ENCODE measurements around the gene JAZF1. TPM values are rescaled to one million over a fixed set of nuclear protein-coding genes. Genes with fewer than 3 reads are reported as not detected.

JAZF1 gene
- total and polyA plus RNA-seq, 2 of the 4 experiments (the other 2 are of a cell fraction): 8.4 to 10.5 TPM

DNA sequence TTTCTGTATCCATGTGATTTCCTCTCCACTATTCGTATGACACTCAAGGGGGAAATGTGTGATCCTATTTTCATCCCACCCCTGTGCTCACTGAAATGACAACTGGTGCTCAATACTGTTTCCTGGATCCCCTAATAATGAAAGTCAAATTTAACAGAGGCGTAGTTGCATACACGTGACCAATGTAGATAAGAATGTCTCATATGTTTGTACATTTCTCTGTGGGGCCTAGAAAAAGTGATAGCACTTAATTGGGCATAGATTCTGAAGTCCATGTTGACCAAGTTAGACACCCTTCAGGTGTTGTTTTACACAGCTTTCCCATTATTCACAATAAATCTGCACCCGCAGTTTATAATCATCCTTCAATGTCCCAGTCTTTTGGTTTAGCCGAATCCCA, 59.1 kb downstream of the JAZF1 start:
- Histone ChIP-seq H3K23ac (ENCODE audit: low read depth, low read length) (no peak overlapping the region), H2AK5ac (ENCODE audit: low read depth, low read length) (no peak overlapping the region), H2BK20ac (ENCODE audit: low read depth, low read length) (no peak overlapping the region), H2BK5ac (ENCODE audit: low read depth, low read length, poor library complexity, severe bottlenecking) (no peak overlapping the region), H4K20me1 (ENCODE audit: insufficient read depth, low read length) (peaks cover 14% of the 10 kb centered on the region; the same call in 1 of the 2 replicates), H3K27me3 (ENCODE audit: control insufficient read depth, insufficient read depth, low read length) (no peaks in the 10 kb centered on the region), H3K9me3 (ENCODE audit: control insufficient read depth, insufficient read depth, low read length) (no peaks in the 10 kb centered on the region), H2AK9ac (replicated peaks; ENCODE audit: low read depth, low read length, poor library complexity) (no peak overlapping the region), H3K14ac (replicated peaks; ENCODE audit: low read depth, low read length) (no peak overlapping the region), H3K9me1 (ENCODE audit: insufficient read depth, low read length) (peaks cover 13% of the 10 kb centered on the region), H3K4me2 (ENCODE audit: low read depth, low read length) (no peak overlapping the region), H3K56ac (ENCODE audit: extremely low read depth, insufficient read depth, low read length) (no peak overlapping the region), H4K8ac (ENCODE audit: low read depth in 2 of 2, low read length in 2 of 2) (no peak overlapping the region), H3K9ac (ENCODE audit: low read depth, low read length) (no peak overlapping the region), H2AFZ (replicated peaks; ENCODE audit: low read length, poor library complexity) (no peak overlapping the region), H3K4me3 (ENCODE audit: insufficient read depth, low read depth, low read length) (no peak overlapping the region), H3K4me1 (ENCODE audit: control insufficient read depth, insufficient read depth, low read length) (peaks cover 9% of the 10 kb centered on the region), H3K4ac (ENCODE audit: low read depth, low read length) (no peak overlapping the region), H4K91ac (ENCODE audit: insufficient read depth, low read depth, low read length) (no peak overlapping the region), H3K79me1 (ENCODE audit: low read depth in 1 of 2, low read length in 2 of 2) (peaks cover 20 to 50% of the 10 kb centered on the region in 2 experiments), H3K27ac (ENCODE audit: insufficient read depth, low read length) (no peak overlapping the region), H4K5ac (ENCODE audit: low read depth, low read length) (no peak overlapping the region), H3K18ac (ENCODE audit: low read depth, low read length) (no peak overlapping the region), H2BK120ac (ENCODE audit: low read depth, low read length) (no peak overlapping the region), H3K36me3 (ENCODE audit: control insufficient read depth, insufficient read depth, low read length) (no peaks in the 10 kb centered on the region), H2BK15ac (ENCODE audit: low read depth, low read length) (no peak overlapping the region)
- BruUV-seq (replicated peaks): no TSS peak
- no peak for ATAC-seq (ENCODE audit: low read depth)
- POLR2A ChIA-PET (ENCODE audit: unreplicated experiment): no interaction called here
- no peak for DNase-seq
- TF ChIP-seq ELK1 (IDR thresholded peaks at IDR 0.05; ENCODE audit: borderline replicate concordance, low read depth, low read length) (no peak), POLR2A (IDR thresholded peaks at IDR 0.05; ENCODE audit: low read depth, low read length) (no peak), BHLHE40 (IDR thresholded peaks at IDR 0.05; ENCODE audit: low read depth, low read length) (no peak), MAZ (IDR thresholded peaks at IDR 0.05; ENCODE audit: borderline replicate concordance, low read depth, low read length) (no peak), CHD1 (IDR thresholded peaks at IDR 0.05; ENCODE audit: low read depth, low read length) (no peak), MXI1 (IDR thresholded peaks at IDR 0.05; ENCODE audit: borderline replicate concordance, low read depth, low read length) (no peak)
- CTCF ChIA-PET: no interaction called here
- dilution Hi-C loops (cut with HindIII; ENCODE audit: low sequenced_read_pairs, unreplicated experiment): no loop called here
- WGBS, 2 experiments (ENCODE audit: extremely low coverage in 2 of 2, insufficient read length in 1 of 2): 100% methylated on average over 1 of the region's 5 CpGs; no CpG with 5 or more reads in 1 of the 2 experiments
- intact Hi-C loops (cut with micrococcal nuclease): no loop called here
- in situ Hi-C loops (cut with MboI; ENCODE audit: low sequenced_read_pairs): no loop called here

Data from IMR-90 (cell line).